Neural cell (in vitro differentiated cells): Measurements from ENCODE around the gene LORICRIN. TPM values are rescaled to one million over a fixed set of nuclear protein-coding genes. Genes with fewer than 3 reads are reported as not detected.

Experiments used
- H2AFZ ChIP-seq: fragments of 200-600, 300-800 bp; sonication (generic), shearing (Covaris generic); 2 replicates; pipeline ENCODE4 v1.6.0; 2014; ENCODE audit warnings: low read depth, mild to moderate bottlenecking, antibody characterized with exemption, low read length, moderate library complexity
- H3F3A ChIP-seq: fragments of 200-600 bp; shearing (Covaris generic); 2 replicates; pipeline ENCODE4 v1.6.1; 2016; ENCODE audit warnings: mild to moderate bottlenecking, moderate library complexity, mixed read lengths, antibody characterized with exemption, low read length; ENCODE audit not compliant: insufficient read depth, poor library complexity, severe bottlenecking
- H3K27ac ChIP-seq: fragments of 200-600, 300-800 bp; sonication (generic), shearing (Covaris generic); 2 replicates; pipeline ENCODE4 v1.5.1; 2014; ENCODE audit warnings: mild to moderate bottlenecking, low read length, moderate library complexity
- H3K27me3 ChIP-seq: fragments of 300-800, 200-600 bp; sonication (generic), shearing (Covaris generic); 2 replicates; pipeline ENCODE4 v1.6.0; 2014; ENCODE audit warnings: mild to moderate bottlenecking, low read depth, low read length, moderate library complexity; ENCODE audit not compliant: insufficient read depth
- H3K36me3 ChIP-seq: fragments of 300-800, 200-600 bp; sonication (generic), shearing (Covaris generic); 2 replicates; pipeline ENCODE4 v1.5.1; 2014; ENCODE audit warnings: mild to moderate bottlenecking, antibody characterized with exemption, low read length, moderate library complexity; ENCODE audit not compliant: insufficient read depth
- H3K4me2 ChIP-seq: fragments of 300-800, 200-600 bp; sonication (generic), shearing (Covaris generic); 2 replicates; pipeline ENCODE4 v1.6.0; 2014; ENCODE audit warnings: mild to moderate bottlenecking, low read length
- H3K4me3 ChIP-seq: fragments of 300-800, 200-600 bp; sonication (generic), shearing (Covaris generic); 2 replicates; pipeline ENCODE4 v1.5.1; 2014; ENCODE audit warnings: mild to moderate bottlenecking, low read length, moderate library complexity
- H3K79me2 ChIP-seq: fragments of 200-600 bp; shearing (Covaris generic); replicated peaks from 2 replicates; pipeline ENCODE4 v1.6.0; 2014; ENCODE audit warnings: mild to moderate bottlenecking, low read length, moderate library complexity; ENCODE audit not compliant: insufficient read depth
- H3K9ac ChIP-seq: fragments of 300-800, 200-600 bp; sonication (generic), shearing (Covaris generic); 2 replicates; pipeline ENCODE4 v1.6.1; 2016; ENCODE audit warnings: mild to moderate bottlenecking, low read length, mixed read lengths
- H3K9me2 ChIP-seq: fragments of 200-600 bp; shearing (Covaris generic); 2 replicates; pipeline ENCODE4 v1.6.1; 2016; ENCODE audit warnings: mild to moderate bottlenecking, low read length, mixed read lengths; ENCODE audit not compliant: insufficient read depth
- H3K9me3 ChIP-seq: fragments of 200-600, 300-800 bp; sonication (generic), shearing (Covaris generic); 2 replicates; pipeline ENCODE4 v1.6.1; 2016; ENCODE audit warnings: mild to moderate bottlenecking, mixed run types, low read length, moderate library complexity, mixed read lengths
- H4K20me1 ChIP-seq: fragments of 200-600 bp; shearing (Covaris generic); 2 replicates; pipeline ENCODE4 v1.6.1; 2016; ENCODE audit warnings: mild to moderate bottlenecking, mixed run types; ENCODE audit not compliant: insufficient read depth
- CTCF ChIP-seq: fragments of 450-650 bp; IDR thresholded peaks from 2 replicates; pipeline ENCODE4 v1.5.1; 2014; ENCODE audit warnings: antibody characterized with exemption, mild to moderate bottlenecking, moderate library complexity; ENCODE audit not compliant: poor library complexity, severe bottlenecking
- EP300 ChIP-seq: fragments of 450-650 bp; conservative IDR thresholded peaks from 2 replicates; pipeline ENCODE4 v1.6.1; 2014; ENCODE audit warnings: antibody characterized with exemption, mild to moderate bottlenecking, moderate library complexity; ENCODE audit not compliant: poor library complexity, severe bottlenecking
- EZH2 ChIP-seq: fragments of 200-600, 300-800 bp; shearing (Covaris generic), sonication (generic); IDR thresholded peaks from 2 replicates; pipeline ENCODE4 v1.6.1; 2014; ENCODE audit warnings: antibody characterized with exemption, low read length, borderline replicate concordance, mild to moderate bottlenecking; ENCODE audit not compliant: insufficient read depth, poor library complexity, severe bottlenecking
- MXI1 ChIP-seq: fragments of 450-650 bp; conservative IDR thresholded peaks from 2 replicates; pipeline ENCODE4 v1.6.1; 2014; ENCODE audit warnings: antibody characterized with exemption, mild to moderate bottlenecking; ENCODE audit not compliant: poor library complexity, severe bottlenecking
- POLR2AphosphoS5 ChIP-seq: IDR thresholded peaks from 2 replicates; pipeline ENCODE4 v1.6.1; 2012
- RAD21 ChIP-seq: fragments of 450-650 bp; conservative IDR thresholded peaks from 2 replicates; pipeline ENCODE4 v1.6.1; 2014; ENCODE audit warnings: antibody characterized with exemption, mild to moderate bottlenecking, moderate library complexity
- REST ChIP-seq: IDR thresholded peaks from 2 replicates; pipeline ENCODE4 v1.6.1; 2012; ENCODE audit warnings: borderline replicate concordance
- SMC3 ChIP-seq: fragments of 450-650 bp; conservative IDR thresholded peaks from 2 replicates; pipeline ENCODE4 v1.6.1; 2014; ENCODE audit warnings: antibody characterized with exemption, mild to moderate bottlenecking, moderate library complexity; ENCODE audit not compliant: poor library complexity
- TAF1 ChIP-seq: IDR thresholded peaks from 2 replicates; pipeline ENCODE4 v1.6.1; 2012; ENCODE audit warnings: low read depth
- polyA plus RNA-seq: library from polyadenylated mRNA; depleted of rRNA; stranded (reverse); fragments of >200 nt; gene quantifications from 2 replicates; pipeline ENCODE4 v1.2.3, GENCODE V29; 2014

The LORICRIN gene
- polyA plus RNA-seq, 1 donor from 2014 or later: 1.3 TPM

GRCh38 chr1:153310526-153310925, 51.0 kb downstream of the LORICRIN start:
- Histone ChIP-seq H3K9ac (no peak overlapping the region), H3K9me3 (no peaks in the 10 kb centered on the region), H2AFZ (no peak overlapping the region), H3K4me3 (no peak overlapping the region), H4K20me1 (no peaks in the 10 kb centered on the region), H3K9me2 (no peaks in the 10 kb centered on the region), H3K79me2 (no peaks in the 10 kb centered on the region), H3F3A (no peaks in the 10 kb centered on the region), H3K27ac (no peak overlapping the region), H3K36me3 (no peaks in the 10 kb centered on the region), H3K27me3 (no peaks in the 10 kb centered on the region), H3K4me2 (no peak overlapping the region)
- TF ChIP-seq TAF1 (no peak), POLR2AphosphoS5 (no peak), MXI1 (no peak), RAD21 (no peak), EZH2 (no peak), SMC3 (no peak), REST (no peak), EP300 (no peak), CTCF (no peak)

Other genes with a start within 250 kb of the LORICRIN start
- not detected in 2 replicates for gene SPRR1B, start 228.5 kb upstream of the LORICRIN start, polyA plus RNA-seq
- not detected in 2 replicates for gene SPRR2D, start 218.6 kb upstream of the LORICRIN start, polyA plus RNA-seq
- gene SPRR2A, start 202.2 kb upstream of the LORICRIN start, polyA plus RNA-seq: not detected in 2 replicates
- not detected in 2 replicates for gene SPRR2B, start 188.1 kb upstream of the LORICRIN start, polyA plus RNA-seq
- gene SPRR2E, start 165.2 kb upstream of the LORICRIN start, polyA plus RNA-seq: not detected in 2 replicates
- gene SPRR2F, start 146.2 kb upstream of the LORICRIN start, polyA plus RNA-seq: not detected in 2 replicates
- not detected in 2 replicates for gene SPRR2G, start 108.8 kb upstream of the LORICRIN start, polyA plus RNA-seq
- not detected in 2 replicates for gene LELP1, start 56.3 kb upstream of the LORICRIN start, polyA plus RNA-seq
- not detected in 2 replicates for gene PRR9, start 42.1 kb upstream of the LORICRIN start, polyA plus RNA-seq
- not detected in 2 replicates for gene PGLYRP3, start 53.3 kb downstream of the LORICRIN start, polyA plus RNA-seq
- not detected in 2 replicates for gene PGLYRP4, start 89.2 kb downstream of the LORICRIN start, polyA plus RNA-seq
- gene S100A9, start 98.2 kb downstream of the LORICRIN start, polyA plus RNA-seq: not detected in 2 replicates
- not detected in 2 replicates for gene S100A12, start 115.9 kb downstream of the LORICRIN start, polyA plus RNA-seq
- not detected in 2 replicates for gene S100A8, start 131.4 kb downstream of the LORICRIN start, polyA plus RNA-seq
- 0.24 TPM in 1 of 2 replicates, not detected in the other for gene S100A7A, start 156.8 kb downstream of the LORICRIN start, polyA plus RNA-seq
- gene S100A7, start 201.0 kb downstream of the LORICRIN start, polyA plus RNA-seq: not detected in 2 replicates